GM12875 (cell line): Measurements from ENCODE around the gene CTSG.
A peak's percentile ranks its signal among the peaks of the same experiment; 100 is the strongest.
"Not testable (repeated sequence)": the region's sequence is repeated elsewhere in the genome, so short reads cannot be mapped to it uniquely, and the experiment has no call there.

ENCODE experiments used
- H3K4me3 ChIP-seq: one replicate; pipeline ENCODE4 v1.5.1; 2011; ENCODE audit warnings: low read depth, low read length, control low read depth
- CTCF ChIP-seq: IDR thresholded peaks from 2 replicates; pipeline ENCODE4 v1.5.1; 2011; ENCODE audit warnings: low read depth, mild to moderate bottlenecking, control low read depth, inconsistent platforms, low read length, moderate library complexity, borderline replicate concordance; ENCODE audit not compliant: insufficient read depth

The CTSG gene

GRCh38 chr14:24606297-24606696, 30.2 kb upstream of the CTSG start:
- H3K4me3 ChIP-seq = no peak overlapping the region
- no peak for TF ChIP-seq CTCF

DNA sequence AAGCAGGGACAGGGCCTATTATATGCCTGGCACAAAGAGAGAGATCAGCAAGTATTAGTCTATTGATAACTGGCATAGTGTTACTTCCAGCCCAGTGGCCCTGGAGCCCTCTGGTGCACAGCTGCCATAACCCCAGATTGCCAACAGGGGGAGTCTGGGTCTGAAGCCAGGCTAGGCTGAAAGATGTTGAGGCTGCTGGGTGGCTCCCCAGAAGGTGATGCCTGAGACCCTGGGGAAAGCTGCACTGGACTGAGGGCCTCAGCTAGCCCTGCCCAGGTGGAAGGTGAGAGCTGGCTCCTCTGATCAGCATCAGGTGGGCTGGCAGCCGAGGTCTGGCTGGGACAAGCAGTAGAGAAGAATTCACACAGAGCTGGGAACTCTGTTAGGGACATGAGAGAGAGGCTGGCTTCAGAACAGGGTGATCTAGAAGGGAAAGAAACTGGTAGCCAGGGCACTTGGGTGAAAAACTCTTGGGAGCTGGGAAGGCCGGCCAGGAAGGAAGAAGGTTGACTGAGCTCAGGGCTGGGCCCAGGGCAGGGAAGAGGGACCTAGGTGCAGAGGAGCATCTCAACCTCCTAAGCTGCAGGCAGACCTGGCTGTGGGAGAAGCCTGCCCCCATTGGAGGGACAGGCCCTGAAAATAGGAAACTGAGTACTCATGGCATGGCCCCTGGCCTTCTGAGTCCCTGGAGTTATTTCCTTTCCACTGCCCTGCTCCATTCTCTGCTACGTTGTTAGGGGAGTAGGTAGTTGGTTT, 29.6 kb upstream of the CTSG start:
- peak; percentile 96 for TF ChIP-seq CTCF
- H3K4me3 ChIP-seq = no peak overlapping the region

DNA sequence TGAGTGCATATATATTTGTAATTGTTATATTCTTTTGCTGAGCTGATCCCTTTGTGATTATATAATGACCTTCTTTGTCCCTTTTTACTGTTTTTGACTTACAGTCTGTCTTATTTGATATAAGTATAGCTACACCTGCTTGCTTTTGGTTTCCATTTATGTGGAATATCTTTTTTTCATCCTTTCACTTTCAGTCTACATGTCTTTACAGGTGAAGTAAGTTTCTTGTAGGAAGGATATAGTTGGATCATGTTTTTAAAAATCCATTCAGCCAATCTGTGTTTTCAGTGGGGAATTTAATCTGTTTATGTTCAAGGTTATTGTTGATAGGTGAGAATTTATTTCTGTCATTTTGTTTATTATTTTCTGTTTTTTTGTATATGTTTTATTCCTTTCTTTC, 21.4 kb upstream of the CTSG start:
- TF ChIP-seq CTCF = no peak
- no peak overlapping the region for H3K4me3 ChIP-seq

GRCh38 chr14:24595073-24595808, 19.2 kb upstream of the CTSG start:
- TF ChIP-seq CTCF = no peak
- no peak overlapping the region for H3K4me3 ChIP-seq

DNA sequence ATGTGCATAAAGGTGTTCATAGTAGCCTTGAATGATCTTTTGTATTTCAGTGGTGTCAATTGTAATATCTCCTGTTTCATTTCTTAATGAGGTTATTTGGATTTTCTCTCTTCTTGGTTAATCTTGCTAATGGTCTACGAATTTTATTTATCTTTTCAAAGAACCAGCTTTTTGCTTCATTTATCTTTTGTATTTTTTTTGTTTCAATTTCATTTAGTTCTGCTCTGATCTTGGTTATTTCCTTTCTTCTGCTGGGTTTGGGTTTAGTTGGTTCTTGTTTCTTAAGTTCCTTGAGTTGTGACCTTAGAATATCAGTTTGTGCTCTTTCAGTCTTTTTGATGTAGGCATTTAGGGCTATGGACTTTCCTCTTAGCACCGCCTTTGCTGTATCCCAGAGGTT, 15.0 kb upstream of the CTSG start:
- H3K4me3 ChIP-seq = not testable (repeated sequence)

GRCh38 chr14:24584402-24584801, 8.4 kb upstream of the CTSG start:
- not testable (repeated sequence) for H3K4me3 ChIP-seq

DNA sequence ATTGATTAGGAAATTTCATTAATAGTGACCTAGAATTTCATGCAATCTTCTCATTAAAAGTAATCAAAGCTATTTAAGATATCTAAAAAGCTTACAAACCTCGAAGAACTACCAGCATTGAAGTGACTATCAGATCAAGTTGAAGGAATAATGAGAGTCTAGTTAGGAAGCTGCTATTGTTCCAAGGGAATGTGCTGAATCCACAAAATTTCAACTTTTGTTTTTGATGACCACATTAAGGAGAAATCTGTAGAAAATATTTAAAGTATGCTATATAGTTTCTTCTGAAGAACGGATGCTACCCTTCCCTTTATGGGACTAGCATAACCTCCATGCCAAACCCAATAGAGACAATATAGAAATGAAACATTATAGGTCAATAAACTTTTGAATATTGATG, 2.5 kb upstream of the CTSG start:
- no peak overlapping the region for H3K4me3 ChIP-seq
- TF ChIP-seq CTCF = no peak

GRCh38 chr14:24576771-24577170, 721 bp upstream of the CTSG start:
- TF ChIP-seq CTCF = no peak
- no peak overlapping the region for H3K4me3 ChIP-seq
